IMR-90 (cell line): ENCODE data around the gene HMG20A. TPM values are rescaled to one million over a fixed set of nuclear protein-coding genes. Genes with fewer than 3 reads are reported as not detected.
A peak's percentile ranks its signal among the peaks of the same experiment; 100 is the strongest.

Experiments used
- ATAC-seq: fragments of 200-7000 bp; cut with Tn5 transposase; 2 replicates; pipeline ENCODE4 v1.9.1; 2020; ENCODE audit warnings: low read depth, mild to moderate bottlenecking, moderate library complexity
- BruUV-seq: library from RNA; stranded (reverse); fragments of 400-500 nt; replicated peaks from 2 replicates; lab custom pipeline; 2021; lab: Mats Ljungman, UMichigan
- CTCF ChIA-PET: fragments of 300-600 bp; formaldehyde crosslinking; extraction: SDS; loops from one replicate; lab custom pipeline; 2021; ENCODE audit warnings: antibody characterized with exemption; lab: Yijun Ruan, JAX
- POLR2A ChIA-PET: fragments of 300-600 bp; sonication (Branson Sonifier 250); formaldehyde crosslinking; loops from one replicate; lab custom pipeline; 2022; ENCODE audit warnings: antibody characterized with exemption; ENCODE audit not compliant: unreplicated experiment; lab: Charles Lee
- DNase-seq: peaks from one replicate; pipeline ENCODE4 v3.0.0; 2013
- H2AFZ ChIP-seq: replicated peaks from 2 replicates; pipeline ENCODE3; 2013; ENCODE audit warnings: low read length, mild to moderate bottlenecking; ENCODE audit not compliant: poor library complexity
- H2AK5ac ChIP-seq: 2 replicates; pipeline ENCODE4 v1.6.1; 2013; ENCODE audit warnings: low read depth, low read length, inconsistent platforms
- H2AK9ac ChIP-seq: replicated peaks from 2 replicates; pipeline ENCODE3; 2013; ENCODE audit warnings: mild to moderate bottlenecking, low read depth, low read length, moderate library complexity; ENCODE audit not compliant: poor library complexity
- H2BK120ac ChIP-seq: 2 replicates; pipeline ENCODE4 v1.6.1; 2013; ENCODE audit warnings: low read depth, low read length, inconsistent platforms
- H2BK15ac ChIP-seq: 3 replicates; pipeline ENCODE4 v1.6.1; 2013; ENCODE audit warnings: low read depth, low read length, inconsistent platforms
- H2BK20ac ChIP-seq: 2 replicates; pipeline ENCODE4 v1.6.1; 2013; ENCODE audit warnings: low read depth, mild to moderate bottlenecking, inconsistent platforms, low read length, moderate library complexity
- H2BK5ac ChIP-seq: 2 replicates; pipeline ENCODE4 v1.6.1; 2013; ENCODE audit warnings: mild to moderate bottlenecking, low read depth, low read length, inconsistent platforms; ENCODE audit not compliant: poor library complexity, severe bottlenecking
- H3K14ac ChIP-seq: replicated peaks from 2 replicates; pipeline ENCODE4 v1.6.1; 2013; ENCODE audit warnings: low read depth, low read length, inconsistent platforms
- H3K18ac ChIP-seq: 2 replicates; pipeline ENCODE4 v1.6.1; 2013; ENCODE audit warnings: low read depth, low read length, control low read depth
- H3K23ac ChIP-seq: 2 replicates; pipeline ENCODE4 v1.6.1; 2013; ENCODE audit warnings: low read depth, low read length, inconsistent platforms
- H3K27ac ChIP-seq: 2 replicates; pipeline ENCODE4 v1.5.1; 2013; ENCODE audit warnings: mild to moderate bottlenecking, control low read depth, low read length; ENCODE audit not compliant: insufficient read depth
- H3K27me3 ChIP-seq: 2 replicates; pipeline ENCODE4 v1.6.1; 2013; ENCODE audit warnings: low read length; ENCODE audit not compliant: control insufficient read depth, insufficient read depth
- H3K36me3 ChIP-seq: 2 replicates; pipeline ENCODE4 v1.6.1; 2013; ENCODE audit warnings: low read length, mixed read lengths; ENCODE audit not compliant: control insufficient read depth, insufficient read depth
- H3K4ac ChIP-seq: 2 replicates; pipeline ENCODE4 v1.6.1; 2013; ENCODE audit warnings: low read depth, low read length, inconsistent platforms
- H3K4me1 ChIP-seq: 2 replicates; pipeline ENCODE4 v1.6.1; 2013; ENCODE audit warnings: low read length, mixed read lengths; ENCODE audit not compliant: control insufficient read depth, insufficient read depth
- H3K4me2 ChIP-seq: 2 replicates; pipeline ENCODE4 v1.6.1; 2013; ENCODE audit warnings: low read depth, mild to moderate bottlenecking, control low read depth, low read length, moderate library complexity
- H3K4me3 ChIP-seq: 2 replicates; pipeline ENCODE4 v1.5.1; 2013; ENCODE audit warnings: low read depth, mild to moderate bottlenecking, control low read depth, low read length, moderate library complexity; ENCODE audit not compliant: insufficient read depth
- H3K56ac ChIP-seq: 2 replicates; pipeline ENCODE4 v1.6.1; 2013; ENCODE audit warnings: low read length, inconsistent platforms; ENCODE audit not compliant: insufficient read depth; ENCODE audit errors: extremely low read depth
- H3K79me1 ChIP-seq, 2 experiments: 2 replicates each; pipeline ENCODE4 v1.6.1; 2013; ENCODE audit warnings: low read length in 2 of 2, inconsistent platforms in 1 of 2, low read depth in 1 of 2
- H3K9ac ChIP-seq: 2 replicates; pipeline ENCODE4 v1.6.1; 2013; ENCODE audit warnings: low read depth, low read length, control low read depth
- H3K9me1 ChIP-seq: 2 replicates; pipeline ENCODE4 v1.6.1; 2013; ENCODE audit warnings: low read length, inconsistent platforms; ENCODE audit not compliant: insufficient read depth
- H3K9me3 ChIP-seq: 2 replicates; pipeline ENCODE4 v1.6.1; 2013; ENCODE audit warnings: low read length; ENCODE audit not compliant: control insufficient read depth, insufficient read depth
- H4K20me1 ChIP-seq: 2 replicates; pipeline ENCODE4 v1.6.1; 2013; ENCODE audit warnings: low read length, inconsistent platforms; ENCODE audit not compliant: insufficient read depth
- H4K5ac ChIP-seq: 2 replicates; pipeline ENCODE4 v1.6.1; 2013; ENCODE audit warnings: mild to moderate bottlenecking, low read depth, low read length, control low read depth
- H4K8ac ChIP-seq, 2 experiments: 2 replicates each; pipeline ENCODE4 v1.6.1; 2013; ENCODE audit warnings: low read depth in 2 of 2, low read length in 2 of 2, control low read depth in 1 of 2, inconsistent platforms in 1 of 2
- H4K91ac ChIP-seq: 2 replicates; pipeline ENCODE4 v1.6.1; 2013; ENCODE audit warnings: low read depth, low read length, inconsistent platforms; ENCODE audit not compliant: insufficient read depth
- RAD21 ChIP-seq: IDR thresholded peaks from 2 replicates; pipeline ENCODE4 v1.6.1; 2012; ENCODE audit warnings: low read length, improper control_type of control experiment
- RCOR1 ChIP-seq: IDR thresholded peaks from 2 replicates; pipeline ENCODE4 v1.6.1; 2012; ENCODE audit warnings: mild to moderate bottlenecking, low read length, improper control_type of control experiment; ENCODE audit not compliant: insufficient replicate concordance
- WGBS, 2 experiments: methylation state at CpG; one replicate each; pipeline versions ENCODE4 v1.1.5 to v1.1.7; 2013; ENCODE audit warnings: missing lambda C conversion rate in 2 of 2; ENCODE audit not compliant: insufficient read length in 1 of 2; ENCODE audit errors: extremely low coverage in 2 of 2; 5-methylcytosine and 5-hydroxymethylcytosine counted together
- dilution Hi-C: fragments of 300-500 bp; cut with HindIII; formaldehyde crosslinking; loops from one replicate; pipeline ENCODE4 v1.14.3; 2018; ENCODE audit warnings: low sequenced_read_pairs; ENCODE audit not compliant: unreplicated experiment
- in situ Hi-C: fragments of 300-500 bp; cut with MboI; formaldehyde crosslinking; loops from 3 replicates; pipeline ENCODE4 v1.14.3; 2019; ENCODE audit warnings: low sequenced_read_pairs, inconsistent platforms, mixed read lengths
- intact Hi-C: fragments of 100-400 bp; cut with micrococcal nuclease; formaldehyde crosslinking; loops from 2 replicates; pipeline ENCODE4 v1.10.0; 2022
- polyA plus RNA-seq, 3 experiments: library from polyadenylated mRNA; depleted of rRNA; stranded (reverse); fragments of >200 nt; gene quantifications; 2 replicates each; pipeline ENCODE4 v1.2.3, GENCODE V29; 2012; ENCODE audit warnings: low replicate concordance in 1 of 3
- total RNA-seq: library from RNA; depleted of rRNA; stranded (reverse); fragments of >200 nt; gene quantifications from 2 replicates; pipeline ENCODE4 v1.2.3, GENCODE V29; 2012
- TF ChIP-seq, protein P1 (sequence below): conservative IDR thresholded peaks from 2 replicates; pipeline ENCODE4 v1.5.1; 2012; ENCODE audit warnings: mild to moderate bottlenecking, low read depth, low read length, improper control_type of control experiment
- TF ChIP-seq, protein P2 (sequence below): fragments of 150-350 bp; IDR thresholded peaks from 2 replicates; pipeline ENCODE4 v1.6.1; 2016; ENCODE audit warnings: low read depth, mild to moderate bottlenecking, low read length, moderate library complexity, borderline replicate concordance

The HMG20A gene
- total and polyA plus RNA-seq, 2 of the 4 experiments (the other 2 are of a cell fraction) = 22.3 to 25.3 TPM

DNA sequence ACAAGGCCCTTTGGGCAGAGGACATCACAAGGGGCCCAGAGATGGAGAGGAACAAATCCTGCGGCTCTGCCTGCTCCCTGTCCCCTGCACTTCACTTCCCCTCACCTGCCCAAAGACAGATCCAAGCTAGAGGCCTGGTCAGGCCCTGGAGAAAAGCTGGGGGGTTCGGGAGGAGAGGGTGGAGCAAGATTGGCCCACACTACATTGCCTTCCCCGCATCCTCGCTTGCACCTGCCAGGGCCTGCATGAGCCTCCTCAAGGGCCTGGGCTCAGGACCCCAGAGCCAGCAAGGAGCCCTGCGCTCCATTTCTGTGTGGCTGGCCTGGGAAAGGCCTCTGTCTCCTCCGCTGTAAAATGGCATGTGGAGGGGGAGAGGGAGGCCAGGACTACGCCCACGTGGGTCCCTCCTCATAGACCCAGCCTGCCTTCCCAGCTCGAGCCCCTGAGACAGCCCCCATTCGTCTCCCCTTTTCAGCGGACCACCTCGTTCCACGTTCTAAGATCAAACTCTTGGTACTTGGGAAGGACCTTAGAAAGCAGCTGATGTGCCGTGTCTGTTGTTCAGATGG lies 106.0 kb downstream of the HMG20A start:
- no peaks in the 10 kb centered on the region for H4K20me1 ChIP-seq
- ATAC-seq (peak; percentile 3; the same call in 1 of the 2 replicates), DNase-seq (no peak)
- peak overlapping the region; percentile 94 for H4K91ac ChIP-seq
- no peaks in the 10 kb centered on the region for H3K9me3 ChIP-seq
- H3K27me3 ChIP-seq = peaks cover 2% of the 10 kb centered on the region
- peak overlapping the region; percentile 99 for H3K4ac ChIP-seq
- H3K9ac ChIP-seq = peak overlapping the region; percentile 48
- POLR2A ChIA-PET = no interaction called here
- H2AK5ac ChIP-seq = peak overlapping the region; percentile 80
- intact Hi-C loops (no loop called here), in situ Hi-C loops (no loop called here), dilution Hi-C loops (no loop called here)
- H3K4me1 ChIP-seq = peaks cover 17% of the 10 kb centered on the region
- peak overlapping the region; percentile 99 for H2BK20ac ChIP-seq
- peak overlapping the region; percentile 79 for H3K27ac ChIP-seq
- H3K9me1 ChIP-seq = peaks cover 16% of the 10 kb centered on the region
- BruUV-seq = no TSS peak
- peak overlapping the region; percentile 43; the same call in 1 of the 2 replicates for H3K56ac ChIP-seq
- H4K8ac ChIP-seq = peak overlapping the region; percentile 72 to 94; a peak in 3 of 4 replicates
- peak overlapping the region; percentile 90 for H4K5ac ChIP-seq
- H2AFZ ChIP-seq = peak overlapping the region; percentile 93
- TF ChIP-seq, protein P1, sequence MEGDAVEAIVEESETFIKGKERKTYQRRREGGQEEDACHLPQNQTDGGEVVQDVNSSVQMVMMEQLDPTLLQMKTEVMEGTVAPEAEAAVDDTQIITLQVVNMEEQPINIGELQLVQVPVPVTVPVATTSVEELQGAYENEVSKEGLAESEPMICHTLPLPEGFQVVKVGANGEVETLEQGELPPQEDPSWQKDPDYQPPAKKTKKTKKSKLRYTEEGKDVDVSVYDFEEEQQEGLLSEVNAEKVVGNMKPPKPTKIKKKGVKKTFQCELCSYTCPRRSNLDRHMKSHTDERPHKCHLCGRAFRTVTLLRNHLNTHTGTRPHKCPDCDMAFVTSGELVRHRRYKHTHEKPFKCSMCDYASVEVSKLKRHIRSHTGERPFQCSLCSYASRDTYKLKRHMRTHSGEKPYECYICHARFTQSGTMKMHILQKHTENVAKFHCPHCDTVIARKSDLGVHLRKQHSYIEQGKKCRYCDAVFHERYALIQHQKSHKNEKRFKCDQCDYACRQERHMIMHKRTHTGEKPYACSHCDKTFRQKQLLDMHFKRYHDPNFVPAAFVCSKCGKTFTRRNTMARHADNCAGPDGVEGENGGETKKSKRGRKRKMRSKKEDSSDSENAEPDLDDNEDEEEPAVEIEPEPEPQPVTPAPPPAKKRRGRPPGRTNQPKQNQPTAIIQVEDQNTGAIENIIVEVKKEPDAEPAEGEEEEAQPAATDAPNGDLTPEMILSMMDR = no peak
- TF ChIP-seq RCOR1 (no peak), RAD21 (no peak)
- TF ChIP-seq, protein P2, sequence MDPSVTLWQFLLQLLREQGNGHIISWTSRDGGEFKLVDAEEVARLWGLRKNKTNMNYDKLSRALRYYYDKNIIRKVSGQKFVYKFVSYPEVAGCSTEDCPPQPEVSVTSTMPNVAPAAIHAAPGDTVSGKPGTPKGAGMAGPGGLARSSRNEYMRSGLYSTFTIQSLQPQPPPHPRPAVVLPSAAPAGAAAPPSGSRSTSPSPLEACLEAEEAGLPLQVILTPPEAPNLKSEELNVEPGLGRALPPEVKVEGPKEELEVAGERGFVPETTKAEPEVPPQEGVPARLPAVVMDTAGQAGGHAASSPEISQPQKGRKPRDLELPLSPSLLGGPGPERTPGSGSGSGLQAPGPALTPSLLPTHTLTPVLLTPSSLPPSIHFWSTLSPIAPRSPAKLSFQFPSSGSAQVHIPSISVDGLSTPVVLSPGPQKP = no peak
- no peaks in the 10 kb centered on the region; a peak in 1 of 4 replicates for H3K79me1 ChIP-seq
- CTCF ChIA-PET = no interaction called here
- peak overlapping the region; percentile 99 for H2BK120ac ChIP-seq
- no peaks in the 10 kb centered on the region for H3K36me3 ChIP-seq
- H3K23ac ChIP-seq = peak overlapping the region; percentile 98
- H3K4me2 ChIP-seq = peak overlapping the region; percentile 47
- H2AK9ac ChIP-seq = peak overlapping the region; percentile 91
- peak overlapping the region; percentile 100 for H3K14ac ChIP-seq
- WGBS, 2 experiments = no CpG with 5 or more reads among the region's 14 CpGs
- H2BK15ac ChIP-seq = peak overlapping the region; percentile 69; the same call in 2 of the 3 replicates
- peak overlapping the region; percentile 95 for H3K18ac ChIP-seq
- peak overlapping the region; percentile 83 for H2BK5ac ChIP-seq
- no peak overlapping the region for H3K4me3 ChIP-seq
